Fibroblast of the conjunctiva (primary cell): ENCODE data around the gene KIAA1217.

ENCODE experiments used
- DNase-seq: peaks from one replicate; pipeline ENCODE4 v3.0.0-alpha.2; 2010; ENCODE audit warnings: low read depth

KIAA1217 gene

GRCh38 chr10:24552346-24553016, 343.5 kb downstream of the KIAA1217 start:
- DNase-seq = no peak

GRCh38 chr10:24553051-24553612, 344.2 kb downstream of the KIAA1217 start:
- DNase-seq = no peak

- no peak for DNase-seq
Observed at GRCh38 chr10:24554036-24554435, 345.1 kb downstream of the KIAA1217 start.

GRCh38 chr10:24556126-24556749, 347.3 kb downstream of the KIAA1217 start:
- no peak for DNase-seq

- DNase-seq = peak; percentile 73
Observed at GRCh38 chr10:24556750-24557742, 348.1 kb downstream of the KIAA1217 start.

- DNase-seq = no peak
Observed at GRCh38 chr10:24561453-24561852, 352.5 kb downstream of the KIAA1217 start.

GRCh38 chr10:24568042-24568441, 359.1 kb downstream of the KIAA1217 start:
- no peak for DNase-seq

GRCh38 chr10:24569330-24569796, 360.4 kb downstream of the KIAA1217 start:
- no peak for DNase-seq

- DNase-seq = no peak
Observed at GRCh38 chr10:24569828-24570657, 361.1 kb downstream of the KIAA1217 start.

- no peak for DNase-seq
Observed at GRCh38 chr10:24570658-24571426, 361.9 kb downstream of the KIAA1217 start.

- no peak for DNase-seq
Observed at GRCh38 chr10:24571870-24572450, 363.0 kb downstream of the KIAA1217 start.

- DNase-seq = no peak
Observed at GRCh38 chr10:24574161-24574560, 365.2 kb downstream of the KIAA1217 start.

- DNase-seq = no peak
Observed at GRCh38 chr10:24574578-24575155, 365.7 kb downstream of the KIAA1217 start.

GRCh38 chr10:24575481-24576002, 366.6 kb downstream of the KIAA1217 start:
- DNase-seq = no peak

GRCh38 chr10:24579448-24579847, 370.5 kb downstream of the KIAA1217 start:
- DNase-seq = no peak

- no peak for DNase-seq
Observed at GRCh38 chr10:24579906-24580305, 371.0 kb downstream of the KIAA1217 start.

- DNase-seq = no peak
Observed at GRCh38 chr10:24589265-24589664, 380.3 kb downstream of the KIAA1217 start.

GRCh38 chr10:24590697-24591457, 381.9 kb downstream of the KIAA1217 start:
- no peak for DNase-seq
